A549 (cell line): ENCODE results near the gene INTS4. TPM values are rescaled to one million over a fixed set of nuclear protein-coding genes. Genes with fewer than 3 reads are reported as not detected.

Experiments used
- ATAC-seq, 2 experiments: fragments of 200-7000 bp in 1 of 2; fragments of >200 bp in 1 of 2; cut with Nextera tagmentation in 1 of 2; cut with Tn5 transposase in 1 of 2; 3 replicates each; pipeline versions ENCODE4 v1.8.0 to v1.9.1; 2018 to 2020; ENCODE audit warnings: mild to moderate bottlenecking in 1 of 2, moderate library complexity in 1 of 2
- CTCF ChIA-PET: fragments of 300-600 bp; sonication (Branson Sonifier 250); formaldehyde crosslinking; extraction: SDS; loops from one replicate; lab custom pipeline; 2021; ENCODE audit warnings: antibody characterized with exemption, inconsistent platforms; lab: Yijun Ruan, JAX
- POLR2A ChIA-PET: fragments of 350-600 bp; formaldehyde crosslinking; extraction: SDS; loops from one replicate; lab custom pipeline; 2021; ENCODE audit warnings: antibody characterized with exemption, inconsistent platforms; lab: Yijun Ruan, JAX
- DNase-seq, 2 experiments: peaks; one replicate each; pipeline versions ENCODE4 v3.0.0 to v3.0.0-alpha.2; 2011 to 2016; ENCODE audit warnings: low read depth in 1 of 2, low spot score in 1 of 2
- FAIRE-seq: peaks from 2 replicates; lab custom pipeline; 2011; peaks lifted over from hg19 to GRCh38; lab: Jason Lieb, UNC
- H3K27ac ChIP-seq, 2 experiments: fragments of >200 bp; sonication (Bioruptor Twin); formaldehyde crosslinking; 3 replicates each; pipeline ENCODE4 v1.5.1; 2016 to 2017
- H3K4me1 ChIP-seq: fragments of >200 bp; sonication (Bioruptor Twin); formaldehyde crosslinking; 3 replicates; pipeline ENCODE4 v1.6.1; 2016
- H3K4me2 ChIP-seq: fragments of >200 bp; sonication (Bioruptor Twin); formaldehyde crosslinking; 3 replicates; pipeline ENCODE4 v1.6.1; 2016
- H3K4me3 ChIP-seq: fragments of >200 bp; sonication (Bioruptor Twin); formaldehyde crosslinking; 3 replicates; pipeline ENCODE4 v1.5.1; 2016
- H3K9me3 ChIP-seq: fragments of >200 bp; sonication (Bioruptor Twin); formaldehyde crosslinking; 3 replicates; pipeline ENCODE4 v1.6.1; 2016
- E2F6 ChIP-seq: IDR thresholded peaks from 2 replicates; pipeline ENCODE4 v1.6.1; 2012; ENCODE audit warnings: low read depth, borderline replicate concordance
- ESRRA ChIP-seq: fragments of 150-350 bp; IDR thresholded peaks from 2 replicates; pipeline ENCODE4 v1.6.1; 2014; ENCODE audit warnings: mild to moderate bottlenecking, low read length, borderline replicate concordance
- HES2 ChIP-seq: fragments of >200 bp; sonication (Bioruptor Twin); formaldehyde crosslinking; IDR thresholded peaks from 2 replicates; pipeline ENCODE4 v1.6.1; 2016
- HEYL ChIP-seq: fragments of 250-450 bp; sonication (Bioruptor Pico); IDR thresholded peaks from 2 replicates; pipeline ENCODE4 v1.8.0; 2021; ENCODE audit warnings: mild to moderate bottlenecking, moderate library complexity
- HMGXB4 ChIP-seq: fragments of 250-450 bp; sonication (Bioruptor Pico); IDR thresholded peaks from 2 replicates; pipeline ENCODE4 v1.5.0; 2021; ENCODE audit warnings: mild to moderate bottlenecking, moderate library complexity, borderline replicate concordance
- MYC ChIP-seq: IDR thresholded peaks from 2 replicates; pipeline ENCODE4 v1.6.1; 2012; ENCODE audit warnings: mild to moderate bottlenecking, inconsistent platforms, low read length, improper control_type of control experiment, borderline replicate concordance
- NFE2L2 ChIP-seq: fragments of 150-350 bp; conservative IDR thresholded peaks from 2 replicates; pipeline ENCODE4 v1.6.1; 2014; ENCODE audit warnings: low read length
- NR3C1 ChIP-seq: fragments of >200 bp; sonication (Bioruptor Twin); formaldehyde crosslinking; IDR thresholded peaks from 3 replicates; pipeline ENCODE4 v1.6.1; 2017
- POLR2A ChIP-seq: IDR thresholded peaks from 2 replicates; pipeline ENCODE4 v1.6.1; 2012; ENCODE audit warnings: mild to moderate bottlenecking, low read length
- REST ChIP-seq: fragments of 200-600 bp; sonication (generic); IDR thresholded peaks from 2 replicates; pipeline ENCODE4 v1.6.1; 2016; ENCODE audit warnings: antibody characterized with exemption, mild to moderate bottlenecking, moderate library complexity
- SREBF2 ChIP-seq: fragments of 450-650 bp; IDR thresholded peaks from 2 replicates; pipeline ENCODE4 v1.6.1; 2014; ENCODE audit warnings: mild to moderate bottlenecking, moderate library complexity
- TP53 ChIP-seq: fragments of 250-450 bp; sonication (Bioruptor Pico); IDR thresholded peaks from 2 replicates; pipeline ENCODE4 v1.5.0; 2021; ENCODE audit warnings: mild to moderate bottlenecking, moderate library complexity
- USF2 ChIP-seq: fragments of 450-650 bp; IDR thresholded peaks from 2 replicates; pipeline ENCODE4 v1.6.1; 2014; ENCODE audit warnings: antibody characterized with exemption
- WGBS: methylation state at CpG from one replicate; pipeline ENCODE4 v1.1.6; 2017; ENCODE audit errors: missing lambda C conversion rate; 5-methylcytosine and 5-hydroxymethylcytosine counted together
- polyA plus RNA-seq, 4 experiments: library from polyadenylated mRNA; depleted of rRNA in 3 of 4; stranded (reverse); fragments of >200 nt; fragmentation: RNase III in 1 of 4; extraction: RNeasy Plus Mini Kit Qiagen cat#74134 plus additional on column Dnase treatment in 1 of 4; gene quantifications; 2 replicates in 3 of 4; 3 replicates in 1 of 4; pipeline ENCODE4 v1.2.3, GENCODE V29; 2011 to 2017

The INTS4 gene
- polyA plus RNA-seq, 2 of the 4 experiments (the other 2 are of a cell fraction): 22.0 to 35.3 TPM

- no peak for FAIRE-seq
- DNase-seq: no peak
- H3K9me3 ChIP-seq: no peaks in the 10 kb centered on the region
- no peak overlapping the region for H3K4me2 ChIP-seq
- TF ChIP-seq NFE2L2 (no peak), E2F6 (no peak), ESRRA (no peak), HES2 (no peak), SREBF2 (no peak), TP53 (CRISPR knock-in tag) (no peak), HEYL (CRISPR knock-in tag) (no peak), NR3C1 (no peak), HMGXB4 (CRISPR knock-in tag) (no peak), USF2 (no peak), POLR2A (no peak), MYC (no peak)
- H3K4me1 ChIP-seq: 0 out of 3 replicates have a peak, but pooled peaks cover 4% of the 10 kb centered on the region
- ATAC-seq: no peak
- CTCF ChIA-PET: interaction anchor here (0.6 to 5.9 kb wide), 23 partner anchors 9 to 260 kb away, joined by 3 to 47 read pairs (median 5); no protein-coding TSS in a partner anchor
- POLR2A ChIA-PET: no interaction called here
- H3K27ac ChIP-seq: no peak overlapping the region
- 100% methylated on average over 1 of the region's 1 CpG for WGBS
- H3K4me3 ChIP-seq: no peak overlapping the region
Observed at GRCh38 chr11:77999446-78000030, 5.1 kb upstream of the INTS4 start.

- POLR2A ChIA-PET: interaction anchor here (0.6 to 1.8 kb wide), 11 partner anchors 12 to 356 kb away, joined by 4 to 18 read pairs (median 5); partner anchors contain the start of gene CLNS1A
Observed at GRCh38 chr11:77993902-77994301, 566 bp downstream of the INTS4 start.

More at GRCh38 chr11:77993902-77994301, 566 bp downstream of the INTS4 start:
- 16% methylated on average over 11 of the region's 11 CpGs for WGBS
- FAIRE-seq: no peak
- Histone ChIP-seq H3K4me3 (peak overlapping the region; percentile 71), H3K9me3 (no peaks in the 10 kb centered on the region), H3K4me2 (peak overlapping the region; percentile 89), H3K4me1 (peaks cover 13% of the 10 kb centered on the region), H3K27ac (peak overlapping the region; percentile 82 to 87)
- TF ChIP-seq REST (no peak), POLR2A (no peak)
- no peak for ATAC-seq
- CTCF ChIA-PET: interaction anchor here (1.6 to 1.8 kb wide), 2 partner anchors 42 to 52 kb away, joined by 4 to 7 read pairs; no protein-coding TSS in a partner anchor
- DNase-seq: no peak
